Common myeloid progenitor, CD34-positive (primary cell): ENCODE measurements around the gene ZFR2. TPM values are rescaled to one million over a fixed set of nuclear protein-coding genes. Genes with fewer than 3 reads are reported as not detected.

Source experiments
- CTCF ChIA-PET: fragments of 350-600 bp; sonication (Branson Sonifier 250); formaldehyde crosslinking; loops from one replicate; lab custom pipeline; 2021; ENCODE audit warnings: antibody characterized with exemption; lab: Charles Lee
- POLR2A ChIA-PET: fragments of 350-600 bp; sonication (Branson Sonifier 250); formaldehyde crosslinking; loops from one replicate; lab custom pipeline; 2021; ENCODE audit warnings: antibody characterized with exemption; lab: Charles Lee
- DNase-seq, 3 donors: peaks; one replicate each; pipeline versions ENCODE4 v3.0.0 to v3.0.0-alpha.2; 2013
- H3K27ac ChIP-seq, 2 experiments: 1 replicate in 1 of 2; 2 replicates in 1 of 2; pipeline ENCODE4 v1.7.0; 2013; ENCODE audit warnings: inconsistent platforms in 2 of 2, low read length in 2 of 2, mild to moderate bottlenecking in 2 of 2, low read depth in 1 of 2, moderate library complexity in 1 of 2; ENCODE audit not compliant: severe bottlenecking in 2 of 2, insufficient read depth in 1 of 2, poor library complexity in 1 of 2
- H3K27me3 ChIP-seq, 5 experiments: replicated peaks in 2 of 5; 1 replicate in 3 of 5; 2 replicates in 2 of 5; pipeline versions ENCODE4 v1.6.1 to v1.7.0; 2013; ENCODE audit warnings: low read length in 4 of 5, mild to moderate bottlenecking in 2 of 5, moderate library complexity in 2 of 5, inconsistent platforms in 1 of 5; ENCODE audit not compliant: insufficient read depth in 5 of 5, control insufficient read depth in 4 of 5
- H3K36me3 ChIP-seq, 4 experiments: 1 replicate in 2 of 4; 2 replicates in 2 of 4; pipeline versions ENCODE4 v1.6.1 to v1.7.0; 2013; ENCODE audit warnings: low read length in 3 of 4, control low read depth in 1 of 4, mild to moderate bottlenecking in 1 of 4; ENCODE audit not compliant: control insufficient read depth in 4 of 4, insufficient read depth in 4 of 4
- H3K4me1 ChIP-seq, 4 experiments: 1 replicate in 3 of 4; 2 replicates in 1 of 4; pipeline versions ENCODE4 v1.6.1 to v1.7.1; 2013; ENCODE audit warnings: low read length in 3 of 4, mild to moderate bottlenecking in 3 of 4, control low read depth in 1 of 4, inconsistent platforms in 1 of 4, moderate library complexity in 1 of 4; ENCODE audit not compliant: control insufficient read depth in 4 of 4, insufficient read depth in 4 of 4; ENCODE audit errors: control extremely low read depth in 1 of 4
- H3K4me3 ChIP-seq, 7 experiments: 1 replicate in 4 of 7; 2 replicates in 3 of 7; pipeline versions ENCODE4 v1.5.1 to v1.7.0; 2013; ENCODE audit warnings: mild to moderate bottlenecking in 7 of 7, low read length in 6 of 7, moderate library complexity in 6 of 7, inconsistent platforms in 2 of 7, low read depth in 2 of 7, control low read depth in 1 of 7; ENCODE audit not compliant: insufficient read depth in 4 of 7, control insufficient read depth in 1 of 7; ENCODE audit errors: extremely low read depth in 1 of 7
- H3K9me3 ChIP-seq, 5 experiments: 1 replicate in 4 of 5; 2 replicates in 1 of 5; pipeline versions ENCODE4 v1.6.1 to v1.7.1; 2013; ENCODE audit warnings: low read length in 4 of 5, mild to moderate bottlenecking in 2 of 5, inconsistent platforms in 1 of 5, low read depth in 1 of 5, moderate library complexity in 1 of 5; ENCODE audit not compliant: control insufficient read depth in 4 of 5, insufficient read depth in 2 of 5; ENCODE audit errors: control extremely low read depth in 1 of 5
- WGBS: methylation state at CpG from one replicate; pipeline ENCODE4 v1.1.5; 2013; ENCODE audit not compliant: insufficient coverage; 5-methylcytosine and 5-hydroxymethylcytosine counted together
- polyA plus RNA-seq: library from polyadenylated mRNA; unstranded; fragments of 120-200 nt; gene quantifications from one replicate; pipeline ENCODE4 v1.2.1, GENCODE V29; 2013

ZFR2 gene
- 0.03 TPM for polyA plus RNA-seq

DNA sequence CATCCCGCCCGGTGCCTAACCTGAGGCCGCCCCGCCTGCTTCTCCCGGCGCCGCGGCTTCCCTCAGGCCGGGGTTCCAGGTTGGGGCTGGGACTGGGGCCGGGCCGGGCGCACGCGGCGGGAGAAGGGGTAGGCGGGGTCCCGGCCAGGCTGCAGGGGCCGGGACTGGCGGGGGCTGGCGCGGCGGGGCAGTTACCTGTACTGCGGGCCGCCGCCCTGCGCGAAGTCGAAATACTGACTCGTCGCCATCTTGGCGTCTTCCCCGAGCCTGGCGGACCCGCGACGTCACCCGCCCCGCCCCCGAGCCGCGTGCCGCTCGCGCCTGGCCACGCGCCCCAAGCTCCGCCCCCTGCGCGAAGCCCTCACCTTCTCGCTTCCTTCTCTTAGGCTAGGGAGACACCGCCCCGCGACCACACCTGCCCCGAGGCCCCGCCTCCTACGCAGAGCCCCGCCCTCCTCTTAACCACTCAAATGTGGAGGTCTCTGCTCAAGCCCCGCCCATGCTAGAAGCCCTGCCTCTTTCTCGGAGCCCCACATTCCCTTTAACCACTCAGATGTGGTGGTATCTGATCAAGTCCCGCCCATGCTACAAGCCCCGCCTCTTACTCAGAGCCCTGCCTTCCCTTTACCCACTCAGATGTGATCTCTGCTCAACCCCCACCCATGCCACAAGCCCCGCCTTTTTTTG is at the start of gene ZFR2:
ZFR2 (minus strand) TSS at position 269 of the 687 bp plus-strand sequence; CDS start at position 248, 21 bp downstream.
- CTCF ChIA-PET, result no interaction called here
- Histone ChIP-seq H3K4me3 (no peak within 1 kb of the TSS), H3K4me1 (peaks cover 0 to 3% (median 0%) of the 10 kb centered on the region in 4 experiments), H3K36me3 (no peaks in the 10 kb centered on the region), H3K27ac (no peak within 1 kb of the TSS), H3K27me3 (peaks cover 7 to 71% (median 14%) of the 10 kb centered on the region in 5 experiments), H3K9me3 (peaks cover 0 to 13% (median 8%) of the 10 kb centered on the region in 5 experiments)
- DNase-seq, result peak; percentile 8 to 33 (median 31)
- POLR2A ChIA-PET, result no interaction called here
- WGBS, result 15% methylated on average over 43 of the region's 62 CpGs

DNA sequence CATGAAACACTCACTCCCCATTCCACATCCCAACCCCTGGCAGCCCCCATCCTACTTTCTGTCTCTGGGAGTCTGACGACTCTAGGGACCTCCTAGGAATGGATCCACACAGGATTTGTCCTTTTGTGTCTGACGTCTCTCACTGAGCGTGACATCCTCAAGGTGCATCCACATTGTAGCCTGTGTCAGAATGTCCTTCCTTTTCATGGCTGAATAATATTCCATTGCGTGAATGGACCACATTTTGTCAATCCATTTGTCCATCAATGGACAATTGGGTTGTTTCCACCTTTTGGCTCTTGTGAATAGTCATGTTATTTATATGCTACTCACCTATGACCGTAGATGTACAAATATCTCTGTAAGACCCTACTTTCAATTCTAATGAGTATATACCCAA is 47.2 kb upstream of the ZFR2 start:
- Histone ChIP-seq H3K27ac (no peak overlapping the region), H3K4me3 (no peak overlapping the region), H3K4me1 (no peaks in the 10 kb centered on the region), H3K27me3 (peaks cover 0 to 2% (median 0%) of the 10 kb centered on the region in 5 experiments), H3K9me3 (peaks cover 0 to 5% (median 0%) of the 10 kb centered on the region in 5 experiments), H3K36me3 (no peaks in the 10 kb centered on the region)
- ChIA-PET POLR2A (no interaction called here), CTCF (no interaction called here)
- WGBS, result 89% methylated on average over 3 of the region's 5 CpGs
- DNase-seq, result no peak

DNA sequence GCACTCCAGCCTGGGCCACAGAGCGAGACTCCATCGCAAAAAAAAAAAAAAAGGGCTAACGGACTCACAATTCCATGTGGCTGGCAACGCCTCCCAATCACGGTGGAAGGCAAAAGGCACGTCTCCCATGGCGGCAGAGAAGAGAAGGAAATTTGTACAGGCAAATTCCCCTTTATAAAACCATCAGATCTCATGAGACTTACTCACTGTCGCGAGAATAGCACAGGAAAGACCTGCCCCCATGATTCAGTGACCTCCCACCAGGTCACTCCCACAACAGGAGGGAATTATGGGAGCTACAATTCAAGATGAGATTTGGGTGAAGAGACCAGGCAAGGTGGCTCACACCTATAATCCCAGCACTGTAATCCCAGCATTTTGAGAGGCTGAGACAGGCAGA is 45.4 kb upstream of the ZFR2 start:
- POLR2A ChIA-PET, result no interaction called here
- no peak overlapping the region for H3K27ac ChIP-seq

DNA sequence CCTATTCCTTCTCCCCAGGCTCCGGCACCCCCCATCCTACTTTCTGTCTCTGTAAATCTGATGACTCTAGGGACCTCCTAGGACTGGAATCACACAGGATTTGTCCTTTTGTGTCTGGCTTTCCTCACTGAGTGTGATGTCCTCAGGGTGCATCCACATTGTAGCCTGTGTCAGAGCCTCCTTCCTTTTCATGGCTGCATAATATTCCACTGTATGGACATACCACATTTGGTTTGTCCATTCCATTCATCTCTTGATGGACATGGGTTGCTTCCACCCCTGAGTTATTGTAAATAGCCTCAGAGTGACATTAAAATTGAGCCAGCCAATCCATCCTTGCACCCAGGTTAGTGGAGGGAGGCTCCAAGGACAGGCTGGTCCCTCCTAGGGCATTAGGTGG is 41.3 kb upstream of the ZFR2 start:
- no peak for DNase-seq
- H3K27me3 ChIP-seq, result no peaks in the 10 kb centered on the region
- no peaks in the 10 kb centered on the region for H3K4me1 ChIP-seq
- H3K27ac ChIP-seq, result no peak overlapping the region
- ChIA-PET POLR2A (no interaction called here), CTCF (no interaction called here)
- 100% methylated on average over 1 of the region's 1 CpG for WGBS
- H3K36me3 ChIP-seq, result no peaks in the 10 kb centered on the region
- peaks cover 0 to 10% (median 2%) of the 10 kb centered on the region in 5 experiments for H3K9me3 ChIP-seq
- no peak overlapping the region for H3K4me3 ChIP-seq

More for the DNA sequence above, 45.4 kb upstream of the ZFR2 start:
- no peaks in the 10 kb centered on the region for H3K27me3 ChIP-seq
- no peaks in the 10 kb centered on the region for H3K36me3 ChIP-seq
- no peak overlapping the region for H3K4me3 ChIP-seq
- H3K9me3 ChIP-seq, result peaks cover 0 to 10% (median 2%) of the 10 kb centered on the region in 5 experiments
- WGBS, result 85% methylated on average over 4 of the region's 9 CpGs
- no peak for DNase-seq
- CTCF ChIA-PET, result no interaction called here
- no peaks in the 10 kb centered on the region for H3K4me1 ChIP-seq

DNA sequence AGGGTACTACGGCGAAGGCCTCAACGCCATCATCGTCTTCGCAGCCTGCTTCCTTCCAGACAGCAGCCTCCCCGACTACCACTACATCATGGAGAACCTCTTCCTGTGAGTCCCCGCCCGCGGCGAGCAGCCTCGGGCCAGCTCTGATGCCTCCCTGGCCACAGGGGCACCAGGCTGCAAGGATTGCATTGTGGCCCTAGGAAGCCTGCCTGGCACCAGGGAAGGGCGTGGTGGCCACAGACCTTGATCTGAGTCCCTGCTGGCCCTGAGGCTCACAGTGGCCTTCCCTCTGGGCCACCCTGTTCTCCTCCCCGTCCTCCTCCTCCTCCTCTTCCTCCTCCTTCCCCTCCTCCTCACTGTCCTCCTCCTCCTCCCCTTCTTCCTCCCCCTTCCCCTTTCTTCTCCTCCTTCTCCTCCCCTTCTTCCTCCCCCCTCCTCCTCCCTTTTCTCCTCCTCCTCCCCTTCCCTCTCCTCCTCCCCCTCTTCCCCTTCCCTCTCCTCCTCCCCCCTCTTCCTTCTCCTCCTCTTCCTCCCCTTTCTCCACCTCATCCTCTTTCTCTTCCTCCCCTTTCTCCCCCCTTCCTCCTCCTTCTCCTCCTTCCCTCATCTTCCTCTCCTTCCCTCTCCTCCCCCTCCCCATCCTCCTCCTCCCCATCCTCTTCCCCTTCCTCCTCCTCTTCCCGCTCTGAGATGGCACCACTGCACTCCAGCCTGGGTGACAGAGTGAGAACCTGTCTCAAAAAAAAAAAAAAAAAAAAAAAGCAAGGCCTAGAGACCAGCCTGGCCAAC is 39.6 kb upstream of the ZFR2 start:
- H3K27ac ChIP-seq, result no peak overlapping the region
- WGBS, result 70% methylated on average over 8 of the region's 14 CpGs
- peaks cover 0 to 10% (median 2%) of the 10 kb centered on the region in 5 experiments for H3K9me3 ChIP-seq
- H3K4me1 ChIP-seq, result no peaks in the 10 kb centered on the region
- H3K4me3 ChIP-seq, result no peak overlapping the region
- ChIA-PET POLR2A (interaction anchor here (0.6 kb wide), 1 partner anchor 15 kb away, joined by 3 read pairs; no protein-coding TSS in a partner anchor), CTCF (no interaction called here)
- no peaks in the 10 kb centered on the region for H3K27me3 ChIP-seq
- no peaks in the 10 kb centered on the region for H3K36me3 ChIP-seq
- DNase-seq, result no peak

DNA sequence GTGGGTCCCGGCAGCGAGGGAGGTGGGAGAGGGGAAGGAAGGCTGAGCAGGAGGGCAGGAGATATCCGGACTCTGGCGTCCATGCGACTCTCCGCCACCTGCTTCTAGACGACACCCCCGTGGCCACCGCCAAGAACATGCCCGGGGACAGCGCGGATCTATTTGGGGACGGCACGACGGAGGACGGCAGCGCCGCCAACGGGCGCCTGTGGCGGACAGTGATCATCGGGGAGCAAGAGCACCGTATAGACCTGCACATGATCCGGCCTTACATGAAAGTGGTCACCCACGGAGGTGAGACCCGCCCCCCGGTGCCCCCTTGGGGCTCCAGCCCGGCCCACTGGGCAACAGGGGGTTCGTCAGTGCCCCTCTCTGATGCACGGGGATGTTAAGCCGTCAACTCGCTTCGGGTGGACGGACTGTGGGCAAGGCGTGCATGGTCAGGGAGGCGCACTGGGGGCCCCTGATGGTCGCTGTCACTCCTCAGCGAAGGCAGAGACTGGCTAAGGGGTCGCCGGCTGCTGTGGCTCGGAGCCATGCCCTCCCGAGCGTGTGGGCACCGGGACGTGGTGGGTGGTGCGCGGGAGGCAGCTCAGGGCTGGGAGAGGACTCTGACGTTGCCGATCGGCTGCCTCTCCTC is 38.9 kb upstream of the ZFR2 start:
- 91% methylated on average over 49 of the region's 50 CpGs for WGBS
- no peak for DNase-seq
- Histone ChIP-seq H3K4me3 (no peak overlapping the region), H3K36me3 (no peaks in the 10 kb centered on the region), H3K9me3 (peaks cover 0 to 10% (median 2%) of the 10 kb centered on the region in 5 experiments), H3K4me1 (no peaks in the 10 kb centered on the region), H3K27ac (no peak overlapping the region), H3K27me3 (no peaks in the 10 kb centered on the region)
- POLR2A ChIA-PET, result no interaction called here
- CTCF ChIA-PET, result interaction anchor here (0.6 kb wide), 1 partner anchor 89 kb away, joined by 3 read pairs; no protein-coding TSS in a partner anchor
